ENCODE measurements around the gene HLA-E. TPM values are rescaled to one million over a fixed set of nuclear protein-coding genes. Genes with fewer than 3 reads are reported as not detected.
A peak's percentile ranks its signal among the peaks of the same experiment; 100 is the strongest.
"Not testable (repeated sequence)": the region's sequence is repeated elsewhere in the genome, so short reads cannot be mapped to it uniquely, and the experiment has no call there.

HLA-E gene
- total RNA-seq, 4 donors from 2014 or later: 496 to 771 (median 601) TPM

DNA sequence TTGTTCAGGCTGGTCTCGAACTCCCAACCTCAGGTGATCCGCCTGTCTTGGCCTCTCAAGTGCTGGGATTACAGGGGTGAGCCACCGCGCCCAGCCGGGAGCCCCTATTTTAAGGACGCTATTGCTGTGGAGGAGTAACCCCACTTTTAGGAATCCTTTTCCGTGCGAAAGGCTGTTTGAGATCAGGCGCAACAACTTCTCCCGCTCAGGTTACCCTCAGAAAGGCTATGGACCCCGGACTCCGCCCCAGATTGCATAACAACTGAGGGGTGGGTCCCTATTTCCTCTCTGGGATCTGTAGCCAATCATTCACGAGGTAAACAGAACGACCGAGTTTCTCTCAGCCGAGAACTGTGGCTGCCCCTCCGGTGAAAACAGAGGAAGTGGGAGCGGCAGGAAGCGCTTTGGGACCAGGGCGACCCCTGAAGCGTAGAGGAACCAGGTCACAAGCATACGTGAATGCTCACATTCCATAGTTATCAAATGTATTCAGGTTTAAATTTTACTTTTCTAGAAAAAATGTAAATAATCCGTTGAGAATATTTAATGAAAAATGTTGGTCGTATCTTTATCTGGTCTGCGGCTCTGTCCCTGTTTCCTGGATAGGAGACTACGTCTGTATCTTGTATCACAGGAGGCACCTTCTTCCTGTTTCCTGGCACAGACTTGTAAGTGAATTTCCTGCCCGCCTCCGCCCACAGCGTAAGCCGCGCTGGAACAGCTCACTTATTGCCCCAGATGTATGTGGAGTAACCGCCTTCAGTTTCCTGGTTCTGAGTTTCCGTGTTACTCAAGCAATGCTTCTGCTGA, 26.8 kb downstream of the HLA-E start:
- Histone ChIP-seq H3K36me3 (no peaks in the 10 kb centered on the region), H3K4me1 (peaks cover 30% of the 10 kb centered on the region), H3K4me3 (peak overlapping the region; percentile 50), H3K9me3 (no peaks in the 10 kb centered on the region), H3K27me3 (no peaks in the 10 kb centered on the region), H3K27ac (peak overlapping the region; percentile 97)
- TF ChIP-seq, protein P1, sequence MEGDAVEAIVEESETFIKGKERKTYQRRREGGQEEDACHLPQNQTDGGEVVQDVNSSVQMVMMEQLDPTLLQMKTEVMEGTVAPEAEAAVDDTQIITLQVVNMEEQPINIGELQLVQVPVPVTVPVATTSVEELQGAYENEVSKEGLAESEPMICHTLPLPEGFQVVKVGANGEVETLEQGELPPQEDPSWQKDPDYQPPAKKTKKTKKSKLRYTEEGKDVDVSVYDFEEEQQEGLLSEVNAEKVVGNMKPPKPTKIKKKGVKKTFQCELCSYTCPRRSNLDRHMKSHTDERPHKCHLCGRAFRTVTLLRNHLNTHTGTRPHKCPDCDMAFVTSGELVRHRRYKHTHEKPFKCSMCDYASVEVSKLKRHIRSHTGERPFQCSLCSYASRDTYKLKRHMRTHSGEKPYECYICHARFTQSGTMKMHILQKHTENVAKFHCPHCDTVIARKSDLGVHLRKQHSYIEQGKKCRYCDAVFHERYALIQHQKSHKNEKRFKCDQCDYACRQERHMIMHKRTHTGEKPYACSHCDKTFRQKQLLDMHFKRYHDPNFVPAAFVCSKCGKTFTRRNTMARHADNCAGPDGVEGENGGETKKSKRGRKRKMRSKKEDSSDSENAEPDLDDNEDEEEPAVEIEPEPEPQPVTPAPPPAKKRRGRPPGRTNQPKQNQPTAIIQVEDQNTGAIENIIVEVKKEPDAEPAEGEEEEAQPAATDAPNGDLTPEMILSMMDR (IDR thresholded peaks at IDR 0.05): no peak
- TF ChIP-seq POLR2A (IDR thresholded peaks at IDR 0.05): peak in 1 of 2 donors; percentile 60
- TF ChIP-seq POLR2AphosphoS5 (IDR thresholded peaks at IDR 0.05): peak in 2 of 3 donors; percentile 66 to 80
- TF ChIP-seq EP300 (IDR thresholded peaks at IDR 0.05): peak; percentile 38
- peak; percentile 96 for DNase-seq (ENCODE audit: low spot score in 2 of 2)
- whole genome bisulfite sequencing: 2% methylated on average over 33 of the region's 33 CpGs

DNA sequence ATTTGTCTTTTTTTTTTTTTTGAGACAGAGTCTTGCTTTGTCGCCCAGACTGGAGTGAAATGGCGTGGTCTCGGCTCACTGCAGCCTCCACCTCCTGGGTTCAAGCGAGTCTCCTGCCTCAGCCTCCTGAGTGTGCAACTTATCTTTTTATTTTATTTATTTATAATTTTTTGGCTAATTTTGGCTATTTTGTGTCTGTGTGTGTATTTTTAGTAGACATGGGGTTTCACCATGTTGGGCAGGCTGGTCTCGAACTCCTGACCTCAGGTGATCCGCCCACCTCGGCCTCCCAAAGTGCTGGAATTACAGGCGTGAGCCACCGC, 27.4 kb downstream of the HLA-E start:
- H3K27me3 ChIP-seq; DNase-seq (ENCODE audit: low spot score in 2 of 2); H3K36me3 ChIP-seq; H3K9me3 ChIP-seq: not testable (repeated sequence)
- peaks cover 34% of the 10 kb centered on the region for H3K4me1 ChIP-seq
- 43% methylated on average over 9 of the region's 9 CpGs for WGBS
- peak overlapping the region; percentile 50 for H3K4me3 ChIP-seq
- H3K27ac ChIP-seq: peak overlapping the region; percentile 97

DNA sequence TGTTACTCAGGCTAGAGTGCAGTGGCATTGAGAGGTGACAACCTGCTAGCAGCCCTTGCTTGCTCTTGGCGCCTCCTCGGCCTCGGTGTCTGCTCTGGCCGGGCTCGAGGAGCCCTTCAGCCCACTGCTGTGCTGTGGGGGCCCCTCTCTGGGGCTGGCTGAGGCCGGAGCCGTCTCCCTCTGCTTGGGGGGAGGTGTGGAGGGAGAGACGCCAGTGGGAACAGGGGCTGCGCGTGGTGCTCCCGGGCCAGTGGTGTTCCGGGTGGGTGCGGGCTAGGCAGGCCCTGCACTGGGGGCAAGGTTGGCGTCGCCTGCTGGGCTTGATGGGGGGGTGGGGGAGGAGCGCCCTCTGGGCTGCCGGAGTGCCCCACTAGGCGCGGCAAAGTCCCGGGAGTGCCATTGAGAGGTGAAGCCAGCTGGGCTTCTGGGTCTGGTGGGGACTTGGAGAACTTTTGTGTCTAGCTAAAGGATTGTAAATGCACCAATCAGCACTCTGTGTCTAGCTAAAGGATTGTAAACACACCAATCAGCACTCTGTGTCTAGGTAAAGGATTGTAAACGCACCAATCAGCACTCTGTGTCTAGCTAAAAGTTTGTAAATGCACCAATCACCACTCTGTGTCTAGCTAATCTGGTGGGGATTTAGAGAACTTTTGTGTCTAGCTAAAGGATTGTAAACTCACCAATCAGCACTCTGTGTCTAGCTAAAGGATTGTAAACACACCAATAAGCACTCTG, 28.6 kb downstream of the HLA-E start:
- H3K27ac ChIP-seq; DNase-seq (ENCODE audit: low spot score in 2 of 2): not testable (repeated sequence)

DNA sequence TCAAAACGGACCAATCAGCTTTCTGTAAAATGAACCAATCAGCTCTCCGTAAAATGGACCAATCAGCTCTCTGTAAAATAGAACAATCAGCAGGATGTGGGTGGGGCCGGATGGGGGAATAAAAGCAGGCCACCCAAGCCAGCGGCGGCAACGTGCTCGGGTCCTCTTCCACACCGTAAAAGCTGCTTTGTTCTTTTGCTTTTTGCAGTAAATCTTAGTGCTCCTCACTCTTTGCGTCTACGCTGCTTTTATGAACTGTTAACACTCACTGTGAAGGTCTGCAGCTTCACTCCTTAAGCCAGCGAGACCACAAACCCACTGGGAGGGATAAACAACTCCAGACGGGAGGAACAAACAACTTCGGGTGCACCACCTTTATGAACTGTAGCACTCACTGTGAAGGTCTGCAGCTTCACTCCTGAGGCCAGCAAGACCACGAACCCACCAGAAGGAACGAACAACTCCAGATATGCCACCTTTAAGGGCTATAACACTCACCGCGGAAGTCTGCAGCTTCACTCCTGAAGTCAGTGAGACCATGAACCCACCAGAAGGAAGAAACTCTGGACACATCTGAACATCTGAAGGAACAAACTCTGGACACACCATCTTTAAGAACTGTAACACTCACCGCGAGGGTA, 29.3 kb downstream of the HLA-E start:
- H3K27ac ChIP-seq; H3K4me3 ChIP-seq; H3K9me3 ChIP-seq; H3K27me3 ChIP-seq; H3K36me3 ChIP-seq; DNase-seq (ENCODE audit: low spot score in 2 of 2): not testable (repeated sequence)
- peaks cover 39% of the 10 kb centered on the region for H3K4me1 ChIP-seq
- WGBS: 78% methylated on average over 19 of the region's 19 CpGs

More for the DNA sequence above, 28.6 kb downstream of the HLA-E start:
- not testable (repeated sequence) for H3K27me3 ChIP-seq, H3K36me3 ChIP-seq, H3K9me3 ChIP-seq, H3K4me3 ChIP-seq
- 94% methylated on average over 12 of the region's 21 CpGs for WGBS
- peaks cover 39% of the 10 kb centered on the region for H3K4me1 ChIP-seq

DNA sequence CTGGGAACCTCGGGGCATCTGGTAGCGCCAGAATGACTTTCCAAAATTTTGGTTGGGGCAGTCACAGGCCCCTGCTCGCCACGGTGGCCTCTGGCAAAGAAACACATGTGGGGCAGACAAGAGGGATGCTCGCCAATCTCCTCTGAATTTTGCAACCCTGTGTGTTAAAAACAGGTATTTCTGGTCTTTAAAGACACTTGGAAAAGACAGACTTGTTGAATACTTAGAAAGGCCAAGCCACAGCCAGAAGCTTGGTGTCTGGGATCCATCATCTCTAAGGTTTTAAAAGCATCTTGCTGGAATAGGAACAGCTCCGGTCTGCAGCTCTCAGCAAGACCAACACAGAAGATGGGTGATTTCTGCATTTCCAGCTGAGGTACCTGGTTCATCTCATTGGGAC, 31.2 kb downstream of the HLA-E start:
- Histone ChIP-seq H3K4me1 (peaks cover 39% of the 10 kb centered on the region), H3K27ac (peak overlapping the region; percentile 83), H3K27me3 (no peaks in the 10 kb centered on the region), H3K4me3 (no peak overlapping the region), H3K36me3 (no peaks in the 10 kb centered on the region), H3K9me3 (no peaks in the 10 kb centered on the region)
- 61% methylated on average over 6 of the region's 6 CpGs for WGBS
- DNase-seq (ENCODE audit: low spot score in 2 of 2): no peak
- TF ChIP-seq, protein P1 (IDR thresholded peaks at IDR 0.05): no peak
- TF ChIP-seq POLR2A (IDR thresholded peaks at IDR 0.05): no peak
- TF ChIP-seq POLR2AphosphoS5 (IDR thresholded peaks at IDR 0.05): no peak
- no peak for TF ChIP-seq EP300 (IDR thresholded peaks at IDR 0.05)

DNA sequence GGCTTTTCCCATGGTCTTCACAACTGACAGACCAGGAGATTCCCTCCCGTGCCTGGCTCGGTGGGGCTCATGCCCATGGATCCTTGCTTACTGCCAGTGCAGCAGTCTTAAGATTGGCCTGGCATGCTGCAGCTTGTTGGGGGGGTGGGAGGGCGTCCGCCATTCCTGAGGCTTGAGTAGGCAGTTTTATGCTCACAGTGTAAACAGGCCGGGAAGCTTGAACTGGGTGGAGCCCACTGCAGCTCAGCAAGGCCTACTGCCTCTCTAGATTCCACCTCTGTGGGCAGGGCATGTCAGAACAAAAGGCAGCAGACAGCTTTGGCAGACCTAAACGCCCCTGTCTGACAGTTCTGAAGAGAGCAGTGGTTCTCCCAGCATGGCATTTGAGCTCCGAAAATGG, 31.8 kb downstream of the HLA-E start:
- not testable (repeated sequence) for H3K27me3 ChIP-seq; H3K9me3 ChIP-seq; H3K36me3 ChIP-seq; DNase-seq (ENCODE audit: low spot score in 2 of 2); H3K4me3 ChIP-seq
- peak overlapping the region; percentile 83 for H3K27ac ChIP-seq
- 67% methylated on average over 5 of the region's 7 CpGs for WGBS
- peaks cover 36% of the 10 kb centered on the region for H3K4me1 ChIP-seq

DNA sequence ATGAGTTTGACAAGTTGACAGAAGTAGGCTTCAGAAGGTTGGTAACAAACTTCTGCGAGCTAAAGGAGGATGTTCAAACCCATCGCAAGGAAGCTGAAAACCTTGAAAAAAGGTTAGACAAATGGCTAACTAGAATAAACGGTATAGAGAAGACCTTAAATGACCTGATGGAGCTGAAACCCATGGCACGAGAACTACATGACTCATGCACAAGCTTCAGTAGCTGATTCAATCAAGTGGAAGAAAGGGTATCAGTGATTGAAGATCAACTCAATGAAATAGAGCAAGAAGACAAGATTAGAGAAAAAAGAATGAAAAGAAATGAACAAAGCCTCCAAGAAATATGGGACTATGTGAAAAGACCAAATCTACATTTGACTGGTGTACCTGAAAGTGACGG, 32.6 kb downstream of the HLA-E start:
- Histone ChIP-seq H3K27ac (peak overlapping the region; percentile 60), H3K4me1 (peaks cover 31% of the 10 kb centered on the region)
- H3K4me3 ChIP-seq; DNase-seq (ENCODE audit: low spot score in 2 of 2); H3K27me3 ChIP-seq; H3K9me3 ChIP-seq; H3K36me3 ChIP-seq: not testable (repeated sequence)
- 72% methylated on average over 5 of the region's 5 CpGs for WGBS

DNA sequence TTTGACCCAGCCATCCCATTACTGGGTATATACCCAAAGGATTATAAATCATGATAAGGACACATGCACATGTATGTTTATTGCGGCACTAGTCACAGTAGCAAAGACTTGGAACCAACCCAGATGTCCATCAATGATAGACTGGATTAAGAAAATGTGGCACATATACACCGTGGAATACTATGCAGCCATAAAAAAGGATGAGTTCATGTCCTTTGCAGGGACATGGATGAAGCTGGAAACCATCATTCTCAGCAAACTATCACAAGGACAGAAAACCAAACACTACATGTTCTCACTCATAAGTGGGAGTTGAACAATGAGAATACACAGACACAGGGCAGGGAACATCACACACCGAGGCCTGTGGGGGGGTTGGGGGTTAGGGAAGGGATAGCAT, 37.1 kb downstream of the HLA-E start:
- H3K4me1 ChIP-seq: peaks cover 19% of the 10 kb centered on the region
- H3K36me3 ChIP-seq; H3K27ac ChIP-seq; H3K4me3 ChIP-seq; H3K9me3 ChIP-seq; DNase-seq (ENCODE audit: low spot score in 2 of 2); H3K27me3 ChIP-seq: not testable (repeated sequence)
- 96% methylated on average over 3 of the region's 3 CpGs for WGBS

DNA sequence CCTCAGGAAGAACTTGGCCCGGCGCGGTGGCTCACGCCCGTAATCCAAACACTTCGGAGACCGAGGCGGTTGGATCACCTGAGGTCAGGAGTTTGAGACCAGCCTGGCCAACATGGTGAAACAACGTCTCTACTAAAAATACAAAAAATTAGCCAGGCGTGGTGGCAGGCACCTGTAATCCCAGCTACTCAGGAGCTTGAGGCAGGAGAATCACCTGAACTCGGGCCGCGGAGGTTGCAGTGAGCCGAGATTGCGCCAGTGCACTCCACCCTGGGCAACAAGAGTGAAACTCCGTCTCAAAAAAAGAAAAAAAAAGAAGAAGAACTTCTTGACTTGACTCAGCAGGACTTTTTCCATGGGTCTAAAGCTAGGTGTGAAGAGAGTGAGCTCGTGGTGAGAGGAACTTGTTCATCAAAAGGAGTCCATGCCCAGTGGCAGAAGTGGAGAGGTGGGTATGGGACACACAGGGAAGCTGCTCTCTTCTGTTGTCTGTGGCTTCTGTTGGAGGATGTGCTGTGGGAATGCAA, 40.1 kb downstream of the HLA-E start:
- not testable (repeated sequence) for H3K9me3 ChIP-seq; H3K27ac ChIP-seq; H3K36me3 ChIP-seq; H3K27me3 ChIP-seq; DNase-seq (ENCODE audit: low spot score in 2 of 2); H3K4me3 ChIP-seq
- WGBS: 86% methylated on average over 17 of the region's 17 CpGs
- H3K4me1 ChIP-seq: peaks cover 12% of the 10 kb centered on the region

Data from suprapubic skin (tissue), 4 donors.